Measurements from ENCODE around the gene HBG2.

HBG2 gene

DNA sequence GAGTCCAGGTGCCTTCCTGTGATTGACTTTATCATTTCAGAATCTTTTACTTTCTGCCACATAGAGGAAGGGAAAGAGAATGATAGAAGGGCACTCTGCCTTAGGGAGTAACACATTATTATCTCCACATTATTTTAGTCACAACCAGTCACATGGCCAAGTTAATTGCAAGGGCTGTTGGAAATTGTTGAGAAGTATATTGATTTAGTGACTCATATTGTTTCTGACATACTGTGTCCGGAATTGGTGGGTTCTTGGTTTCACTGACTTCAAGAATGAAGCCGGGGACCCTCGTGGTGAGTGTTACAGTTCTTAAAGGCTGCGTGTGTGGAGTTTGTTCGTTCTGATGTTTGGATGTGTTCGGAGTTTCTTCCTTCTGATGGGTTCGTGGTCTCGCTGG, 38.4 kb upstream of the HBG2 start:
- ChIA-PET POLR2A (no interaction called here), CTCF (no interaction called here)
- DNase-seq (ENCODE audit: extremely low spot score), result no peak
- TF ChIP-seq HDGF (IDR thresholded peaks at IDR 0.05; ENCODE audit: borderline replicate concordance) (no peak), ELF4 (IDR thresholded peaks at IDR 0.05) (no peak), SP1 (IDR thresholded peaks at IDR 0.05) (no peak), ZNF384 (IDR thresholded peaks at IDR 0.05) (no peak), CTBP1 (IDR thresholded peaks at IDR 0.05; ENCODE audit: borderline replicate concordance) (no peak), FOXA1 (IDR thresholded peaks at IDR 0.05) (no peak), L3MBTL2 (conservative IDR thresholded peaks at IDR 0.05) (no peak), PKNOX1 (IDR thresholded peaks at IDR 0.05) (no peak), FOXK2 (IDR thresholded peaks at IDR 0.05) (no peak), BHLHE40 (IDR thresholded peaks at IDR 0.05; ENCODE audit: borderline replicate concordance) (no peak), TARDBP (IDR thresholded peaks at IDR 0.05) (no peak), LEF1 (IDR thresholded peaks at IDR 0.05; ENCODE audit: borderline replicate concordance) (no peak), ARNT (IDR thresholded peaks at IDR 0.05) (no peak), NFRKB (IDR thresholded peaks at IDR 0.05) (no peak), SUZ12 (IDR thresholded peaks at IDR 0.05) (no peak), FOXM1 (IDR thresholded peaks at IDR 0.05; ENCODE audit: borderline replicate concordance) (no peak)

DNA sequence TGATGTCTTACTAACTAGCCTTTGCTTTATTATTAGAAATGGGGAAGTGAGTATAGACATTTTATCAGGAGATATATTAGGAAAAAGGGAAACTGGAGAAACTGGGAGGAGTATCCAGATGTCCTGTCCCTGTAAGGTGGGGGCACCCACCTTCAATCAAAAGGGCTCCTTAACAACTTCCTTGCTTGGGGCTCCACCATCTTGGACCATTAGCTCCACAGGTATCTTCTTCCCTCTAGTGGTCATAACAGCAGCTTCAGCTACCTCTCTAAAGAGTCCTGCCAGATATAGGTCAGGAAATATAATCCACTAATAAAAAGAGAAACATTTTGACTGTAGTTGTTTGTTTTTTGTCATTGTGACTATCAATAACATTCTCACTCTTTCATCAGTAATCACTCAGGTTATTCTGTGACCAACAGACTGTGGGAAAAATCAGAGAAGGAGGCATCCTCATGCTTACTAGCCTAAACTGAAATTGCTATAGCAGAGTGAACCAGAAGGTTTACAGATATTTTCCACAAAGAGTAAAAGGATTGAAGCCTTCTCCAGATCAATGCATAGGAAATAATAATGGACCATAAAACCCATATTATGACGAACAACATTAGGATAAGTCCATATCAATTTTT, 36.7 kb upstream of the HBG2 start:
- POLR2A ChIA-PET, result no interaction called here
- peak; percentile 18 for DNase-seq (ENCODE audit: extremely low spot score)

DNA sequence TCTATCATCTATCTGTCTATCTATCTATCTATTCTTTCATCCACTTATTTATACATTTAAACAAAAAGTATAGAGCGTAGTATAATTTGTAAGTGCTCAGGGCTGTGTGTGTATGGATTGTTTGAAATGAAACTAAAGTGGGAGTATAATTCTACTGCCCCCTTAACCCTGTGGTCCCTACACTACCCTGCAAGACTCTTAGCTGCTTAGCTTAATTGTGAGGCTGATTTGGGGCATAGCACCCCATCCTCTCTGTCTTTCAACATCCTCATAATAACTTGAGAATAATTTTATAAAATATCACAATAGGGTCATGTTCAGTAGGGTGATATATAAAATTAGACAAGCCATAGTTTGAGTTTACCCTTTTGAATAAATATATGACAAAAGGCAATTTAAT, 35.5 kb upstream of the HBG2 start:
- ChIA-PET CTCF (no interaction called here), POLR2A (no interaction called here)

More for the DNA sequence above, 36.7 kb upstream of the HBG2 start:
- TF ChIP-seq BHLHE40 (IDR thresholded peaks at IDR 0.05; ENCODE audit: borderline replicate concordance) (no peak), ZNF384 (IDR thresholded peaks at IDR 0.05) (no peak), ARNT (IDR thresholded peaks at IDR 0.05) (no peak), HDGF (IDR thresholded peaks at IDR 0.05; ENCODE audit: borderline replicate concordance) (no peak), LEF1 (IDR thresholded peaks at IDR 0.05; ENCODE audit: borderline replicate concordance) (no peak), SP1 (IDR thresholded peaks at IDR 0.05) (no peak), ELF4 (IDR thresholded peaks at IDR 0.05) (no peak), FOXA1 (IDR thresholded peaks at IDR 0.05) (no peak), FOXK2 (IDR thresholded peaks at IDR 0.05) (no peak), NFRKB (IDR thresholded peaks at IDR 0.05) (no peak), PKNOX1 (IDR thresholded peaks at IDR 0.05) (no peak), SUZ12 (IDR thresholded peaks at IDR 0.05) (no peak), FOXM1 (IDR thresholded peaks at IDR 0.05; ENCODE audit: borderline replicate concordance) (no peak)
- CTCF ChIA-PET, result no interaction called here

DNA sequence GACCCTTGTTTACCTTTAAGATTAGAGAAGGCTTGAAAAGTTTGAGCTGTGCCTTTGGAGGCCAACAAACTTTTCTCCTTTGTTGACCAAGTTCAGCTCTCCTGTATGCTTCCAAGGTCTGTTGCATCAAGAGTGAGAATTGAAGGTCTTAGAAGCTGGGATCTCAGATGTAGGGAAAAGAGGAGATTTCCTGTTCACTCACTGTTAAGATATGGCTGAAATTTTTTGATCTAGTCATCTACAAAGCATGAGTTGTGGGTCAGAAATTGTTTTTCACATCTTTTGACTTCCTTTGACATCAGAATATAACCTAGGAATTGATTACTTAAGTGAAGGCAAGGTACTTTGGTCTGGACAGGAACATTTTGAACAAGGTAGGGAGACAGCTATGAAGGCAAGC, 35.1 kb upstream of the HBG2 start:
- TF ChIP-seq ARNT (IDR thresholded peaks at IDR 0.05) (no peak), BHLHE40 (IDR thresholded peaks at IDR 0.05; ENCODE audit: borderline replicate concordance) (no peak), HDGF (IDR thresholded peaks at IDR 0.05; ENCODE audit: borderline replicate concordance) (no peak), LEF1 (IDR thresholded peaks at IDR 0.05; ENCODE audit: borderline replicate concordance) (no peak), L3MBTL2 (conservative IDR thresholded peaks at IDR 0.05) (no peak), ELF4 (IDR thresholded peaks at IDR 0.05) (no peak), ZNF384 (IDR thresholded peaks at IDR 0.05) (no peak), SUZ12 (IDR thresholded peaks at IDR 0.05) (no peak), FOXM1 (IDR thresholded peaks at IDR 0.05; ENCODE audit: borderline replicate concordance) (no peak), TARDBP (IDR thresholded peaks at IDR 0.05) (no peak)
- no peak for DNase-seq (ENCODE audit: extremely low spot score)
- POLR2A ChIA-PET, result no interaction called here
- CTCF ChIA-PET, result no interaction called here

More for the DNA sequence above, 35.5 kb upstream of the HBG2 start:
- no peak for DNase-seq (ENCODE audit: extremely low spot score)
- TF ChIP-seq ELF4 (IDR thresholded peaks at IDR 0.05), result no peak
- TF ChIP-seq BHLHE40 (IDR thresholded peaks at IDR 0.05; ENCODE audit: borderline replicate concordance), result no peak
- no peak for TF ChIP-seq HDGF (IDR thresholded peaks at IDR 0.05; ENCODE audit: borderline replicate concordance)
- no peak for TF ChIP-seq L3MBTL2 (conservative IDR thresholded peaks at IDR 0.05)
- TF ChIP-seq NFRKB (IDR thresholded peaks at IDR 0.05), result no peak
- no peak for TF ChIP-seq TARDBP (IDR thresholded peaks at IDR 0.05)
- TF ChIP-seq FOXK2 (IDR thresholded peaks at IDR 0.05), result no peak
- no peak for TF ChIP-seq ZNF384 (IDR thresholded peaks at IDR 0.05)
- no peak for TF ChIP-seq FOXM1 (IDR thresholded peaks at IDR 0.05; ENCODE audit: borderline replicate concordance)
- no peak for TF ChIP-seq CTBP1 (IDR thresholded peaks at IDR 0.05; ENCODE audit: borderline replicate concordance)
- TF ChIP-seq SP1 (IDR thresholded peaks at IDR 0.05), result no peak
- TF ChIP-seq ARNT (IDR thresholded peaks at IDR 0.05), result no peak
- TF ChIP-seq FOXA1 (IDR thresholded peaks at IDR 0.05), result no peak

DNA sequence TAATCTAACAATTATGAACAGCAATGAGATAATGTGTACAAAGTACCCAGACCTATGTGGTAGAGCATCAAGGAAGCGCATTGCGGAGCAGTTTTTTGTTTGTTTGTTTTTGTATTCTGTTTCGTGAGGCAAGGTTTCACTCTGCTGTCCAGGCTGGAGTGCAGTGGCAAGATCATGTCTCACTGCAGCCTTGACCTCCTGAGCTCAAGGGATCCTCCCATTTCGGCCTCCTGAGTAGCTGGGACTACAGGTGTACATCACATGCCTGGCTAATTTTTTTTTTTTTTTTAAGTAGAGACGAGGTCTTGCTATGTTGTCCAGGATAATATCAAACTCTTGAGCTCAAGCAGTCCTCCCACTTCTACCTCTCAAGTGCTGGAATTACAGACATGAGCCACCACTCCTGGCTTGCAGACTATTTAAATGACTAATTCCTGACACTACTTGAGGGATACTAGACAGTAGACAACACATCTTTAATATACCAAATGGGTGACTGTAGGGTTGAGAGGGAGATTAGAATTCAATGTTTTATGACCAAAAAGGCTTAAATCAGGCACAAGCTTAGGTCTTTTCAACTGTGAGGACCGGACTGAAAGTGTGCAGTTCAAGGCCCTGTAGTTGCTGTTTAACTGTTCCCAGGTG, 34.4 kb upstream of the HBG2 start:
- TF ChIP-seq NFRKB (IDR thresholded peaks at IDR 0.05), result no peak
- no peak for TF ChIP-seq ZNF384 (IDR thresholded peaks at IDR 0.05)
- no peak for TF ChIP-seq L3MBTL2 (conservative IDR thresholded peaks at IDR 0.05)
- no peak for TF ChIP-seq LEF1 (IDR thresholded peaks at IDR 0.05; ENCODE audit: borderline replicate concordance)
- no peak for TF ChIP-seq SP1 (IDR thresholded peaks at IDR 0.05)
- no peak for TF ChIP-seq FOXM1 (IDR thresholded peaks at IDR 0.05; ENCODE audit: borderline replicate concordance)
- no peak for TF ChIP-seq BHLHE40 (IDR thresholded peaks at IDR 0.05; ENCODE audit: borderline replicate concordance)
- TF ChIP-seq TARDBP (IDR thresholded peaks at IDR 0.05), result no peak
- no peak for TF ChIP-seq CTBP1 (IDR thresholded peaks at IDR 0.05; ENCODE audit: borderline replicate concordance)
- TF ChIP-seq PKNOX1 (IDR thresholded peaks at IDR 0.05), result no peak
- DNase-seq (ENCODE audit: extremely low spot score), result no peak
- CTCF ChIA-PET, result no interaction called here
- POLR2A ChIA-PET, result no interaction called here
